Body of pancreas (tissue), 4 donors: ENCODE results near the gene ISOC2.

Experiments
- POLR2A ChIP-seq, 3 donors: fragments of 450-650 bp; IDR thresholded peaks; one replicate each; pipeline ENCODE4 v1.6.1; 2016; ENCODE audit warnings: antibody characterized with exemption in 3 of 3, mild to moderate bottlenecking in 2 of 3
- TF ChIP-seq, protein P1 (sequence below), 7 experiments: fragments of 450-650 bp in 4 of 7; fragments of 200-600 bp in 3 of 7; sonication (generic) in 3 of 7; IDR thresholded peaks; one replicate each; pipeline ENCODE4 v1.5.1; 2016 to 2019; ENCODE audit warnings: antibody characterized with exemption in 7 of 7

DNA sequence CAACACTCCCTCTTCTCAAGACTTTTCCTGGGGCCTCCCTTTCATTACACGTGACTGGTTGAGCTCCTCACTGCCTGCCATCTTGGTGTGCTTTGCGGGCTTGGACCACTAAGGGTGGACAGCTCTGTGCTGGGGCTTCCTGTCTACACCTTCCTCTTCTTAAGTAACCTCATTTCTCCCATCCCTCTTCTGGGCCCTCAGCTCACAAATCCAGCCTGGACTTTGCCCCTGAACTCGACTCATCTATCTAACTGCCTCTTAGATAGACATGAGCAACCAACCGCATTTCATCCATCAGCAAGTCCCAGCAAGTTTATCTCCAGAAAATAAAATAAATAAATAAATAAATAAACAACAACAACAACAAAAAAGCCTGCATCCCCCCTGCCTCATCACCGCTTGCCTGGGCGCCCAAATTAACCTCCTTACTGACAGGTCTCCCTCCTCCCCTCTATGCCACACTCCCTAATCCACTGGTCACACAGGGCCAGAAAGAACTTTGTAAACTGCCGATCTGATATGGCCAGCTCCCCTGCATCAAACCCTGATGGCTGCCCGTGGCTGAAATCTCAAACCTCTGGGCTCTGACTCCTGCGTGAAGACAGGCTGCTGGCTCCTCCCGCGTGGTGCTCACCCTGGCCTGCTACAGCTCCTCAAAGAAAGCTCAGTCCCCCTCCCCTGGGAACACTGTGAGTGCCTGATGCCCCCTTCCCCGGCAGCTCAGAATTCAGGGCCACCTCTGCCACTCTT, 7.8 kb downstream of the ISOC2 start:
- TF ChIP-seq, protein P1, sequence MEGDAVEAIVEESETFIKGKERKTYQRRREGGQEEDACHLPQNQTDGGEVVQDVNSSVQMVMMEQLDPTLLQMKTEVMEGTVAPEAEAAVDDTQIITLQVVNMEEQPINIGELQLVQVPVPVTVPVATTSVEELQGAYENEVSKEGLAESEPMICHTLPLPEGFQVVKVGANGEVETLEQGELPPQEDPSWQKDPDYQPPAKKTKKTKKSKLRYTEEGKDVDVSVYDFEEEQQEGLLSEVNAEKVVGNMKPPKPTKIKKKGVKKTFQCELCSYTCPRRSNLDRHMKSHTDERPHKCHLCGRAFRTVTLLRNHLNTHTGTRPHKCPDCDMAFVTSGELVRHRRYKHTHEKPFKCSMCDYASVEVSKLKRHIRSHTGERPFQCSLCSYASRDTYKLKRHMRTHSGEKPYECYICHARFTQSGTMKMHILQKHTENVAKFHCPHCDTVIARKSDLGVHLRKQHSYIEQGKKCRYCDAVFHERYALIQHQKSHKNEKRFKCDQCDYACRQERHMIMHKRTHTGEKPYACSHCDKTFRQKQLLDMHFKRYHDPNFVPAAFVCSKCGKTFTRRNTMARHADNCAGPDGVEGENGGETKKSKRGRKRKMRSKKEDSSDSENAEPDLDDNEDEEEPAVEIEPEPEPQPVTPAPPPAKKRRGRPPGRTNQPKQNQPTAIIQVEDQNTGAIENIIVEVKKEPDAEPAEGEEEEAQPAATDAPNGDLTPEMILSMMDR (IDR thresholded peaks at IDR 0.05): no peak
- no peak for TF ChIP-seq POLR2A (IDR thresholded peaks at IDR 0.05)
